IMR-90 (cell line): ENCODE results near the gene KAZN. TPM values are rescaled to one million over a fixed set of nuclear protein-coding genes. Genes with fewer than 3 reads are reported as not detected.

Source experiments
- ATAC-seq: fragments of 200-7000 bp; cut with Tn5 transposase; 2 replicates; pipeline ENCODE4 v1.9.1; 2020; ENCODE audit warnings: low read depth, mild to moderate bottlenecking, moderate library complexity
- BruUV-seq: library from RNA; stranded (reverse); fragments of 400-500 nt; replicated peaks from 2 replicates; lab custom pipeline; 2021; lab: Mats Ljungman, UMichigan
- CTCF ChIA-PET: fragments of 300-600 bp; formaldehyde crosslinking; extraction: SDS; loops from one replicate; lab custom pipeline; 2021; ENCODE audit warnings: antibody characterized with exemption; lab: Yijun Ruan, JAX
- POLR2A ChIA-PET: fragments of 300-600 bp; sonication (Branson Sonifier 250); formaldehyde crosslinking; loops from one replicate; lab custom pipeline; 2022; ENCODE audit warnings: antibody characterized with exemption; ENCODE audit not compliant: unreplicated experiment; lab: Charles Lee
- DNase-seq: peaks from one replicate; pipeline ENCODE4 v3.0.0; 2013
- H2AFZ ChIP-seq: replicated peaks from 2 replicates; pipeline ENCODE3; 2013; ENCODE audit warnings: low read length, mild to moderate bottlenecking; ENCODE audit not compliant: poor library complexity
- H2AK5ac ChIP-seq: 2 replicates; pipeline ENCODE4 v1.6.1; 2013; ENCODE audit warnings: low read depth, low read length, inconsistent platforms
- H2AK9ac ChIP-seq: replicated peaks from 2 replicates; pipeline ENCODE3; 2013; ENCODE audit warnings: mild to moderate bottlenecking, low read depth, low read length, moderate library complexity; ENCODE audit not compliant: poor library complexity
- H2BK120ac ChIP-seq: 2 replicates; pipeline ENCODE4 v1.6.1; 2013; ENCODE audit warnings: low read depth, low read length, inconsistent platforms
- H2BK15ac ChIP-seq: 3 replicates; pipeline ENCODE4 v1.6.1; 2013; ENCODE audit warnings: low read depth, low read length, inconsistent platforms
- H2BK20ac ChIP-seq: 2 replicates; pipeline ENCODE4 v1.6.1; 2013; ENCODE audit warnings: low read depth, mild to moderate bottlenecking, inconsistent platforms, low read length, moderate library complexity
- H2BK5ac ChIP-seq: 2 replicates; pipeline ENCODE4 v1.6.1; 2013; ENCODE audit warnings: mild to moderate bottlenecking, low read depth, low read length, inconsistent platforms; ENCODE audit not compliant: poor library complexity, severe bottlenecking
- H3K14ac ChIP-seq: replicated peaks from 2 replicates; pipeline ENCODE4 v1.6.1; 2013; ENCODE audit warnings: low read depth, low read length, inconsistent platforms
- H3K18ac ChIP-seq: 2 replicates; pipeline ENCODE4 v1.6.1; 2013; ENCODE audit warnings: low read depth, low read length, control low read depth
- H3K23ac ChIP-seq: 2 replicates; pipeline ENCODE4 v1.6.1; 2013; ENCODE audit warnings: low read depth, low read length, inconsistent platforms
- H3K27ac ChIP-seq: 2 replicates; pipeline ENCODE4 v1.5.1; 2013; ENCODE audit warnings: mild to moderate bottlenecking, control low read depth, low read length; ENCODE audit not compliant: insufficient read depth
- H3K27me3 ChIP-seq: 2 replicates; pipeline ENCODE4 v1.6.1; 2013; ENCODE audit warnings: low read length; ENCODE audit not compliant: control insufficient read depth, insufficient read depth
- H3K36me3 ChIP-seq: 2 replicates; pipeline ENCODE4 v1.6.1; 2013; ENCODE audit warnings: low read length, mixed read lengths; ENCODE audit not compliant: control insufficient read depth, insufficient read depth
- H3K4ac ChIP-seq: 2 replicates; pipeline ENCODE4 v1.6.1; 2013; ENCODE audit warnings: low read depth, low read length, inconsistent platforms
- H3K4me1 ChIP-seq: 2 replicates; pipeline ENCODE4 v1.6.1; 2013; ENCODE audit warnings: low read length, mixed read lengths; ENCODE audit not compliant: control insufficient read depth, insufficient read depth
- H3K4me2 ChIP-seq: 2 replicates; pipeline ENCODE4 v1.6.1; 2013; ENCODE audit warnings: low read depth, mild to moderate bottlenecking, control low read depth, low read length, moderate library complexity
- H3K4me3 ChIP-seq: 2 replicates; pipeline ENCODE4 v1.5.1; 2013; ENCODE audit warnings: low read depth, mild to moderate bottlenecking, control low read depth, low read length, moderate library complexity; ENCODE audit not compliant: insufficient read depth
- H3K56ac ChIP-seq: 2 replicates; pipeline ENCODE4 v1.6.1; 2013; ENCODE audit warnings: low read length, inconsistent platforms; ENCODE audit not compliant: insufficient read depth; ENCODE audit errors: extremely low read depth
- H3K79me1 ChIP-seq, 2 experiments: 2 replicates each; pipeline ENCODE4 v1.6.1; 2013; ENCODE audit warnings: low read length in 2 of 2, inconsistent platforms in 1 of 2, low read depth in 1 of 2
- H3K9ac ChIP-seq: 2 replicates; pipeline ENCODE4 v1.6.1; 2013; ENCODE audit warnings: low read depth, low read length, control low read depth
- H3K9me1 ChIP-seq: 2 replicates; pipeline ENCODE4 v1.6.1; 2013; ENCODE audit warnings: low read length, inconsistent platforms; ENCODE audit not compliant: insufficient read depth
- H3K9me3 ChIP-seq: 2 replicates; pipeline ENCODE4 v1.6.1; 2013; ENCODE audit warnings: low read length; ENCODE audit not compliant: control insufficient read depth, insufficient read depth
- H4K20me1 ChIP-seq: 2 replicates; pipeline ENCODE4 v1.6.1; 2013; ENCODE audit warnings: low read length, inconsistent platforms; ENCODE audit not compliant: insufficient read depth
- H4K5ac ChIP-seq: 2 replicates; pipeline ENCODE4 v1.6.1; 2013; ENCODE audit warnings: mild to moderate bottlenecking, low read depth, low read length, control low read depth
- H4K8ac ChIP-seq, 2 experiments: 2 replicates each; pipeline ENCODE4 v1.6.1; 2013; ENCODE audit warnings: low read depth in 2 of 2, low read length in 2 of 2, control low read depth in 1 of 2, inconsistent platforms in 1 of 2
- H4K91ac ChIP-seq: 2 replicates; pipeline ENCODE4 v1.6.1; 2013; ENCODE audit warnings: low read depth, low read length, inconsistent platforms; ENCODE audit not compliant: insufficient read depth
- BHLHE40 ChIP-seq: fragments of 150-350 bp; IDR thresholded peaks from 2 replicates; pipeline ENCODE4 v1.6.1; 2016; ENCODE audit warnings: mild to moderate bottlenecking, low read depth, low read length
- CEBPB ChIP-seq: IDR thresholded peaks from 2 replicates; pipeline ENCODE4 v1.6.1; 2012; ENCODE audit warnings: low read depth, low read length, improper control_type of control experiment
- CHD1 ChIP-seq: IDR thresholded peaks from 2 replicates; pipeline ENCODE4 v1.6.1; 2012; ENCODE audit warnings: low read depth, low read length, improper control_type of control experiment
- FOS ChIP-seq: fragments of 150-350 bp; IDR thresholded peaks from 2 replicates; pipeline ENCODE4 v1.6.1; 2016; ENCODE audit warnings: low read depth, low read length
- MAFK ChIP-seq: IDR thresholded peaks from 2 replicates; pipeline ENCODE4 v1.6.1; 2012; ENCODE audit warnings: low read depth, low read length, improper control_type of control experiment
- MAZ ChIP-seq: IDR thresholded peaks from 2 replicates; pipeline ENCODE4 v1.6.1; 2012; ENCODE audit warnings: low read depth, mild to moderate bottlenecking, low read length, improper control_type of control experiment, moderate library complexity, borderline replicate concordance
- MXI1 ChIP-seq: IDR thresholded peaks from 2 replicates; pipeline ENCODE4 v1.6.1; 2012; ENCODE audit warnings: low read depth, mild to moderate bottlenecking, low read length, moderate library complexity, borderline replicate concordance
- POLR2A ChIP-seq: IDR thresholded peaks from 2 replicates; pipeline ENCODE4 v1.6.1; 2012; ENCODE audit warnings: mild to moderate bottlenecking, low read depth, low read length
- RAD21 ChIP-seq: IDR thresholded peaks from 2 replicates; pipeline ENCODE4 v1.6.1; 2012; ENCODE audit warnings: low read length, improper control_type of control experiment
- RCOR1 ChIP-seq: IDR thresholded peaks from 2 replicates; pipeline ENCODE4 v1.6.1; 2012; ENCODE audit warnings: mild to moderate bottlenecking, low read length, improper control_type of control experiment; ENCODE audit not compliant: insufficient replicate concordance
- RFX5 ChIP-seq: IDR thresholded peaks from 2 replicates; pipeline ENCODE4 v1.8.0; 2012; ENCODE audit warnings: low read depth, mild to moderate bottlenecking, low read length, moderate library complexity
- WGBS, 2 experiments: methylation state at CpG; one replicate each; pipeline versions ENCODE4 v1.1.5 to v1.1.7; 2013; ENCODE audit warnings: missing lambda C conversion rate in 2 of 2; ENCODE audit not compliant: insufficient read length in 1 of 2; ENCODE audit errors: extremely low coverage in 2 of 2; 5-methylcytosine and 5-hydroxymethylcytosine counted together
- dilution Hi-C: fragments of 300-500 bp; cut with HindIII; formaldehyde crosslinking; loops from one replicate; pipeline ENCODE4 v1.14.3; 2018; ENCODE audit warnings: low sequenced_read_pairs; ENCODE audit not compliant: unreplicated experiment
- in situ Hi-C: fragments of 300-500 bp; cut with MboI; formaldehyde crosslinking; loops from 3 replicates; pipeline ENCODE4 v1.14.3; 2019; ENCODE audit warnings: low sequenced_read_pairs, inconsistent platforms, mixed read lengths
- intact Hi-C: fragments of 100-400 bp; cut with micrococcal nuclease; formaldehyde crosslinking; loops from 2 replicates; pipeline ENCODE4 v1.10.0; 2022
- polyA plus RNA-seq, 3 experiments: library from polyadenylated mRNA; depleted of rRNA; stranded (reverse); fragments of >200 nt; gene quantifications; 2 replicates each; pipeline ENCODE4 v1.2.3, GENCODE V29; 2012; ENCODE audit warnings: low replicate concordance in 1 of 3
- total RNA-seq: library from RNA; depleted of rRNA; stranded (reverse); fragments of >200 nt; gene quantifications from 2 replicates; pipeline ENCODE4 v1.2.3, GENCODE V29; 2012
- TF ChIP-seq, protein P1 (sequence below): conservative IDR thresholded peaks from 2 replicates; pipeline ENCODE4 v1.5.1; 2012; ENCODE audit warnings: mild to moderate bottlenecking, low read depth, low read length, improper control_type of control experiment
- TF ChIP-seq, protein P2 (sequence below): fragments of 150-350 bp; IDR thresholded peaks from 2 replicates; pipeline ENCODE4 v1.6.1; 2016; ENCODE audit warnings: low read depth, mild to moderate bottlenecking, low read length, moderate library complexity, borderline replicate concordance
- TF ChIP-seq, protein P3 (sequence below): fragments of 150-350 bp; IDR thresholded peaks from 2 replicates; pipeline ENCODE4 v1.6.1; 2017; ENCODE audit warnings: mild to moderate bottlenecking, antibody characterized with exemption, low read length, low read depth

KAZN gene
- total and polyA plus RNA-seq, 2 of the 4 experiments (the other 2 are of a cell fraction): 5.2 to 10.5 TPM

DNA sequence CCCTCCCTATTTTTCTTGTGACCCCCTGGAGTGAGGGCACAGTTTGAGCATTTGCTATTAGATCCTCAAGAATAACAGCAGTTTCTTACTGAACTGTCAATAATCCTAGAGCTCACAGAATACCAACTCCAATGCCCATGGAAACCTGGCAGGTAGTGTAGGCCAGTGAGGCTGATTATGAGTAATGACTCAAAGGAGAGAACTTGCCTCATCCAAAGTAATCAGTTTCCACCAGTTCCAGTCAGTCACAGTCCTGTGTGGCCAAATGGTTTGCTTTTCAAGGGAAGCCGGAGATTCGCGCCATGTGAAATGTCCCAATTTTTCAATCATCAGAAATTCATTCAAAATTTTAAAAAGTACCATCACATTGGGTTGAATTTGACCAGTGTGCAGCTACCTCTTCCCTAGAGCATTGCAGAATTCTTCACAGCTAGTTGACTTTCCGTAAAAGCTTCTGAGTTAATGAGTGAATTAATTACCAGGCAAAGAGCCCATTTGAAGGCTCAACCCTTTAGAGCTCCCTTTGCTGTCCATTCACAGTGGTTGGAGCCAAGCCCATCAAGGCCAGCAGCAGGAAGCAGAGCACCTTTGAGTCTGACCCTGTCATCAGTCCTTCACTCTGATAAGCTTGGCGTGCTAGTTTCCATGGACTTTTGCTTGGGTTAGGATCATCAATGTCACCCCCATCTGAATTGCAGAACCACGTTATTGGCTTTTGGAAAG is 170.3 kb downstream of the KAZN start:
- ATAC-seq: no peak
- Histone ChIP-seq H3K27ac (no peak overlapping the region), H3K9me1 (no peaks in the 10 kb centered on the region), H4K20me1 (no peaks in the 10 kb centered on the region), H3K4me2 (no peak overlapping the region), H3K4ac (no peak overlapping the region), H3K18ac (no peak overlapping the region), H4K8ac (no peak overlapping the region), H4K5ac (no peak overlapping the region), H2BK15ac (no peak overlapping the region), H3K4me3 (no peak overlapping the region), H3K9me3 (0 out of 2 replicates have a peak, but pooled peaks cover 2% of the 10 kb centered on the region), H3K56ac (no peak overlapping the region), H2BK5ac (no peak overlapping the region), H3K79me1 (no peaks in the 10 kb centered on the region), H3K9ac (no peak overlapping the region), H2AFZ (no peak overlapping the region), H3K4me1 (no peaks in the 10 kb centered on the region), H3K14ac (no peak overlapping the region), H2AK9ac (no peak overlapping the region), H3K23ac (no peak overlapping the region), H3K27me3 (peaks cover 5% of the 10 kb centered on the region; the same call in 1 of the 2 replicates), H3K36me3 (no peaks in the 10 kb centered on the region), H2AK5ac (no peak overlapping the region), H2BK20ac (no peak overlapping the region), H4K91ac (no peak overlapping the region), H2BK120ac (no peak overlapping the region)
- no TSS peak for BruUV-seq
- 33% methylated on average over 1 of the region's 6 CpGs; no CpG with 5 or more reads in 1 of the 2 experiments for WGBS, 2 experiments
- dilution Hi-C loops (no loop called here), intact Hi-C loops (no loop called here), in situ Hi-C loops (no loop called here)
- no peak for DNase-seq
- POLR2A ChIA-PET: no interaction called here
- TF ChIP-seq, protein P1, sequence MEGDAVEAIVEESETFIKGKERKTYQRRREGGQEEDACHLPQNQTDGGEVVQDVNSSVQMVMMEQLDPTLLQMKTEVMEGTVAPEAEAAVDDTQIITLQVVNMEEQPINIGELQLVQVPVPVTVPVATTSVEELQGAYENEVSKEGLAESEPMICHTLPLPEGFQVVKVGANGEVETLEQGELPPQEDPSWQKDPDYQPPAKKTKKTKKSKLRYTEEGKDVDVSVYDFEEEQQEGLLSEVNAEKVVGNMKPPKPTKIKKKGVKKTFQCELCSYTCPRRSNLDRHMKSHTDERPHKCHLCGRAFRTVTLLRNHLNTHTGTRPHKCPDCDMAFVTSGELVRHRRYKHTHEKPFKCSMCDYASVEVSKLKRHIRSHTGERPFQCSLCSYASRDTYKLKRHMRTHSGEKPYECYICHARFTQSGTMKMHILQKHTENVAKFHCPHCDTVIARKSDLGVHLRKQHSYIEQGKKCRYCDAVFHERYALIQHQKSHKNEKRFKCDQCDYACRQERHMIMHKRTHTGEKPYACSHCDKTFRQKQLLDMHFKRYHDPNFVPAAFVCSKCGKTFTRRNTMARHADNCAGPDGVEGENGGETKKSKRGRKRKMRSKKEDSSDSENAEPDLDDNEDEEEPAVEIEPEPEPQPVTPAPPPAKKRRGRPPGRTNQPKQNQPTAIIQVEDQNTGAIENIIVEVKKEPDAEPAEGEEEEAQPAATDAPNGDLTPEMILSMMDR: no peak
- TF ChIP-seq, protein P2, sequence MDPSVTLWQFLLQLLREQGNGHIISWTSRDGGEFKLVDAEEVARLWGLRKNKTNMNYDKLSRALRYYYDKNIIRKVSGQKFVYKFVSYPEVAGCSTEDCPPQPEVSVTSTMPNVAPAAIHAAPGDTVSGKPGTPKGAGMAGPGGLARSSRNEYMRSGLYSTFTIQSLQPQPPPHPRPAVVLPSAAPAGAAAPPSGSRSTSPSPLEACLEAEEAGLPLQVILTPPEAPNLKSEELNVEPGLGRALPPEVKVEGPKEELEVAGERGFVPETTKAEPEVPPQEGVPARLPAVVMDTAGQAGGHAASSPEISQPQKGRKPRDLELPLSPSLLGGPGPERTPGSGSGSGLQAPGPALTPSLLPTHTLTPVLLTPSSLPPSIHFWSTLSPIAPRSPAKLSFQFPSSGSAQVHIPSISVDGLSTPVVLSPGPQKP: no peak
- TF ChIP-seq, protein P3, sequence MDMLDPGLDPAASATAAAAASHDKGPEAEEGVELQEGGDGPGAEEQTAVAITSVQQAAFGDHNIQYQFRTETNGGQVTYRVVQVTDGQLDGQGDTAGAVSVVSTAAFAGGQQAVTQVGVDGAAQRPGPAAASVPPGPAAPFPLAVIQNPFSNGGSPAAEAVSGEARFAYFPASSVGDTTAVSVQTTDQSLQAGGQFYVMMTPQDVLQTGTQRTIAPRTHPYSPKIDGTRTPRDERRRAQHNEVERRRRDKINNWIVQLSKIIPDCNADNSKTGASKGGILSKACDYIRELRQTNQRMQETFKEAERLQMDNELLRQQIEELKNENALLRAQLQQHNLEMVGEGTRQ: no peak
- TF ChIP-seq RFX5 (no peak), CHD1 (no peak), MAZ (no peak), RAD21 (no peak), BHLHE40 (no peak), MXI1 (no peak), FOS (no peak), POLR2A (no peak), MAFK (no peak), RCOR1 (no peak), CEBPB (no peak)
- CTCF ChIA-PET: no interaction called here
